ENCODE results near the gene ACER2.

ACER2 gene

GRCh38 chr9:19490269-19490668, 81.5 kb downstream of the ACER2 start:
- no peak for DNase-seq

- DNase-seq, result no peak
Observed at GRCh38 chr9:19490828-19491227, 82.0 kb downstream of the ACER2 start.

DNA sequence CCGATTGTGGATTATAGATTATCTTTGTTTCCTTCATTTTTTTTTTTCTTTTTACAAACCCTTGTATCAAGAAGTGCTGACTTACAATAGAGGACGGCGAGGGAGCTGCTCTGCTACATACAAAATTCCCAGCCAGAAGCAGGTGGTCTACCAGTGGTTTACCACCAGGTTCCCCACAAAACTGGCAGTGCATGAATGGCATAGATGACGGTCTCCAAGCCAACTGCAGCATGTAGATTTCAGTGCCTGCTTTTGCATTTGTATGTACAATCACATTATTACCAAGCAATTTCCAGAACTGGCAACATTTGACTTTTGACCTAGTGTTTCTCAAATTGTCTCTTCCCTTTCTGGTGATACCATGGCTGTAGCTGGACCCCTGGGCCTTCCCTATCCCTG, 84.0 kb downstream of the ACER2 start:
- DNase-seq, result no peak

- DNase-seq, result peak; percentile 41
Observed at GRCh38 chr9:19493174-19493811, 84.5 kb downstream of the ACER2 start.

DNA sequence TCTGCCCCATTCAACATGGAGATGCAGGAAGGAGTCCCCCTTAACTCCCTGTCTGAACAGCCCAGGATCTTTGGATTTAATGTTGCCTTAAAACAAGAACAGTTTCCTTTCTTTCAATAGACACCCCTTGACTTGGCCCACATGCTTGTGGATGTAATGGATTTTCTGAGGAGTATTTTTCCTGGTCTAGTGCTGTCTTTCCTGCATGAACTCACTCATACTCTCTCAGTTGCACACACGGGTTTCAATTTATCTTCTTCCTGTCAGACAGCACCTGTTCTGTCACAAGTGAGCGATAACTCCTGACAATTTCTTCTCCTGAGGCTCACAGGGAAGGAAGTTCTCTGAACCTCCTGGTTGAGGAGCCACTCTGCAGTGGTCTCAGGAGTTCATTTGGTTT, 85.1 kb downstream of the ACER2 start:
- DNase-seq, result no peak

GRCh38 chr9:19495186-19496028, 86.6 kb downstream of the ACER2 start:
- DNase-seq, result no peak

DNA sequence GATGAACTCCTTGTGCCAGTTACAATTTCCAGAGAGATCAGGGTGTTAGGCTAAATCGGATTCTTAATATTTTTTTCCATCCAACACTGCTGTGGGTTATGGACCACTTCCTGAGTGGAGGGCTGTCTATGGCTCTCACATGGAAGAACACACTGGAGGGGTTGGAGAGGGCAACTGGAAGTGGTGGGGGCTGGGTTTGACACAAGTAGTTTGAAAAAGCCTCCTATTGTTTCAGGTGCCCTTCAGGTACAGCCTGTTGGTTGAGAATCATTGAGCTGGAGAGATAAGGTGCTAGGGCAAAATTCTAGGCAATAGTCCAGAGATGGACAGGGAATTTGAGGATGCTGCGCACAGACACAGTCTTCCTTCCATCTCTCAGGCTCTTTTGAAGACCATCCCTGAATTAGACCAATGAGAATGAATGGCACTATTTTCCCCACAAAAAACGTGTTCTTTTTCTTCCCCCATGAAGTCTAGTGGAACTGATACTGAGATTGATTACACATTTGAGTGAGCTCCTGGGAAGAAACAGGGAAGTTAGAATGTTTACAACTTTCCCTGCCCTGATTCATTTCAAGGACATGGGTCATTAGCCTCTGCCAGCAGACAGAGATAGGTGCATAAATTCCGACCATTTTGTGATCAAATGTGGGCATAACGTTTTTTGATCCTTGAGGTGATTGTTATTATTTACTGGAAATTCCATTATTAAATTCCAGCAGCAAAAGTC, 87.7 kb downstream of the ACER2 start:
- DNase-seq, result no peak

DNA sequence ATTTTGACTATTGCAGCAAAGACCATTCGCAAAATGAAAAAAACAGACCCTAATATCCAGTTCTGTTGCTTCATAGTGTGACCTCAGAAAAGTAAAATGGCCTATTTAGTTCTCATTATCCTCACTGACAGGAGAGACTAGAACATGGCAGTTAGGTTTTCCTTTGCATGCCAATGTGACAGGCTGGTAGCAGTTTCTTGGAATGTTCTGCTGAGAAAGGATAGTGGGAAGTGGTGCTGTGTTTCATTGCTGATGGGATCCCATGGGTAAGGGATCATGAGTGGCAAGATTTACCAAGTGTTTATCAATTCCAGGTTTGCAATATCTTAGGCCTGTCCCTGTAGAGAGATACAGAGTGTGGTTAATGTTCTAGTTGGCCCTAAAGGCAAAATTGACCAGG, 88.5 kb downstream of the ACER2 start:
- no peak for DNase-seq

- no peak for DNase-seq
Observed at GRCh38 chr9:19498015-19498414, 89.2 kb downstream of the ACER2 start.

Measured in NCI-H2107 (cell line).